Ectodermal cell (in vitro differentiated cells): Measurements from ENCODE around the gene L2HGDH.

Experiments used
- H3K27ac ChIP-seq: 2 replicates; pipeline ENCODE4 v1.7.0; 2013; ENCODE audit warnings: mild to moderate bottlenecking, low read depth, low read length; ENCODE audit not compliant: insufficient read depth, poor library complexity, severe bottlenecking
- H3K27me3 ChIP-seq: 2 replicates; pipeline ENCODE4 v1.7.0; 2013; ENCODE audit warnings: mild to moderate bottlenecking, low read length; ENCODE audit not compliant: insufficient read depth, control insufficient read depth, poor library complexity, severe bottlenecking
- H3K36me3 ChIP-seq: one replicate; pipeline ENCODE4 v1.7.0; 2013; ENCODE audit warnings: low read length; ENCODE audit not compliant: control insufficient read depth, insufficient read depth
- H3K4me1 ChIP-seq: one replicate; pipeline ENCODE4 v1.7.0; 2013; ENCODE audit warnings: low read length; ENCODE audit not compliant: control insufficient read depth, insufficient read depth
- H3K4me3 ChIP-seq: 2 replicates; pipeline ENCODE4 v1.7.0; 2013; ENCODE audit warnings: low read depth, low read length, control low read depth; ENCODE audit not compliant: insufficient read depth
- H3K9me3 ChIP-seq: 2 replicates; pipeline ENCODE4 v1.7.0; 2013; ENCODE audit warnings: mild to moderate bottlenecking, low read length, moderate library complexity; ENCODE audit not compliant: control insufficient read depth
- WGBS, 2 experiments: methylation state at CpG; one replicate each; pipeline ENCODE4 v1.1.7; 2013; ENCODE audit warnings: missing lambda C conversion rate in 2 of 2; 5-methylcytosine and 5-hydroxymethylcytosine counted together

Gene L2HGDH

DNA sequence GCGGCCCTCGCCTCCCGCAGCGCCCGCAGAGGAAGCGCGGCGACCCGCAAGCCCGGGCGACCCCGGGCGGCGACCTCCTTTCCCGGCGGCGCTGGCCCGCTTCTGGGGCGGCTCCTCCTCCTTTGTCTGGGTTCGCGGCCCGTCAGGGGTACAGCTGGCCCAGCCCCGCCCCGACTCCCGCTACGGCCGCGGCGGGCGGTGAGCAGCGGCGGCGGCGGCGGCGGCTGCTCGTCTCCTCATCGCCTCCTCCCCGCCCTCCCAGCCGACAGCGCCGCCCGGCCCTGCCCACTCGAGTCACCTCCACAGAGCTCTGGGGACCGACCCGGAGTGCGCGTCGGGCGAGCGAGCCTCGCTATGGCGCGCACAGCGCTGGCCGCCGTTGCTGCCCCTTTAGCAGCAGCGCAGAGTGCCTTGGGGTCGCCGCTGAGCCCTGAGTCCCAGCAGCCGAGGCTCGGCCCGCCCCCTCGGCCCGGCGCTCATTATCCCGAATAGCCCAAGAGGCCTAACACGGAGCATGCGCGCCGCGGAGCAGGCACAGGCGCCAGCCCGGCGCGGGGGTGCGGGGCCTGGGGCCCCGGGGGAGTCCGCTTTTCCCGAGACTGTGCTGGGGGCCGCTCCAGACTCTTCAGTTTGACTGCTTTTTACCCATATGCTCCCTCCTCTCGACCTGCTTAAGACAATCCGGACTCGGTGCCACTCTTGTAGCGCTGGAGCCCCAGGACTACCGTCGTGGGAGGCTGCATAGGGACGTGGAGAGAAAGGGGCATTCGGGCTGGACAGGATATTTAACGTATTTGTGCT is 80.4 kb downstream of the L2HGDH start, which contains the start of gene SOS2:
Gene SOS2 (minus strand): TSS at position 104 of the 801 bp plus-strand sequence. CDS start 295 bp downstream, outside the sequence.
- peaks cover 6% of the 10 kb centered on the region for H3K4me1 ChIP-seq
- peaks cover 6% of the 10 kb centered on the region for H3K27me3 ChIP-seq
- WGBS, 2 experiments: 0% methylated on average over 89 to 90 of the region's 90 CpGs
- H3K4me3 ChIP-seq: peak within 1 kb of the TSS; percentile 61
- no peaks in the 10 kb centered on the region for H3K36me3 ChIP-seq
- peak within 1 kb of the TSS; percentile 91 for H3K27ac ChIP-seq
- peaks cover 4% of the 10 kb centered on the region for H3K9me3 ChIP-seq

DNA sequence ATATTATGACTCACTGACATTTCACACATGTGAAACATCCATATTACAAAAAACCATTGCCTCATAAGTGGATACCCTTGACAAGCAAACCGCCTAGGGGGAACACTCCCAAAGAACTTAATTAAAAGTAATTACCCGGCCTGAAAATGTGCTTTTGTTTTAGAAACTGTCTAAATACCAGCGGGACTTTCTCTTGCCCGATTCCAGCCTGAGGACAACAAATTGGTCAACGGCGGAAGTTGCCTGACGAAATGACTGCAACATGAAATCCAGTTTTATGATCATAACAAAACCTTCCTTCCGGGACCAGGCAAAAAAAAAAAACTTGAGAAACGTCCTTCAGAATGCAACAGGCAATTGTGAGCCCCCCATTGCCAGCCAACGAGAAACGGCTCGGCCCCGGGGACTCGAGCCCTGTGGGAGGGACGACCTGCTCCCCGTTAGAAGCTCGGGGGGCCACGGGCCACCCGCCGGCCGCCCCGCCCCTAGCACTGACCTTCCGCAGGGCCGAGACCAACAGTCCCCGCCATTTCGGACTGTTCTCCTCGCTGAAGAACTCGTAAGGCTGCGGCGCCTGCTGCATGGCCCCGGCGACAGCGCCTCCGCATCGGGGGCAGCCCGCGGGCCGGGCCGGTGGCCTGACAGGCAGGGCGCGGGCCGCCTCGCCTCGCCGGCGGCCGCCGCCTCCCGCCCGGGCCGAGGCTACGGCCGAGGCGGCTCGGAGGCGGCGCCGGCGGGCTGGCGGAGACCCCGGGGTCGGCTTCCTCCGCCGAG is 81.1 kb downstream of the L2HGDH start:
- Histone ChIP-seq H3K4me3 (peak overlapping the region; percentile 61), H3K27ac (peak overlapping the region; percentile 91), H3K9me3 (peaks cover 4% of the 10 kb centered on the region), H3K36me3 (no peaks in the 10 kb centered on the region), H3K4me1 (peaks cover 6% of the 10 kb centered on the region), H3K27me3 (peaks cover 6% of the 10 kb centered on the region)
- 0 to 1% methylated on average over 64 of the region's 64 CpGs for WGBS, 2 experiments

- H3K9me3 ChIP-seq: peaks cover 4% of the 10 kb centered on the region
- H3K36me3 ChIP-seq: no peaks in the 10 kb centered on the region
- H3K27ac ChIP-seq: no peak overlapping the region
- peaks cover 6% of the 10 kb centered on the region for H3K4me1 ChIP-seq
- H3K4me3 ChIP-seq: peak overlapping the region; percentile 61
- WGBS, 2 experiments: 41 to 50% methylated on average over 3 to 6 of the region's 6 CpGs
- peaks cover 6% of the 10 kb centered on the region for H3K27me3 ChIP-seq
Measured at GRCh38 chr14:50230401-50230700, 81.7 kb downstream of the L2HGDH start.

- 94 to 100% methylated on average over 2 of the region's 2 CpGs for WGBS, 2 experiments
- peaks cover 6% of the 10 kb centered on the region for H3K27me3 ChIP-seq
- H3K36me3 ChIP-seq: no peaks in the 10 kb centered on the region
- no peak overlapping the region for H3K27ac ChIP-seq
- H3K4me3 ChIP-seq: peak overlapping the region; percentile 61
- H3K4me1 ChIP-seq: peaks cover 6% of the 10 kb centered on the region
- H3K9me3 ChIP-seq: peaks cover 4% of the 10 kb centered on the region
Measured at GRCh38 chr14:50229681-50230080, 82.3 kb downstream of the L2HGDH start.

- H3K36me3 ChIP-seq: no peaks in the 10 kb centered on the region
- no peak overlapping the region for H3K4me3 ChIP-seq
- H3K4me1 ChIP-seq: peaks cover 6% of the 10 kb centered on the region
- no peak overlapping the region for H3K27ac ChIP-seq
- H3K9me3 ChIP-seq: peaks cover 4% of the 10 kb centered on the region
- WGBS, 2 experiments: 96 to 97% methylated on average over 1 to 2 of the region's 2 CpGs
- peaks cover 6% of the 10 kb centered on the region for H3K27me3 ChIP-seq
Measured at GRCh38 chr14:50228313-50228712, 83.7 kb downstream of the L2HGDH start.

- Histone ChIP-seq H3K4me1 (peaks cover 6% of the 10 kb centered on the region), H3K27ac (no peak overlapping the region), H3K9me3 (peaks cover 4% of the 10 kb centered on the region), H3K4me3 (no peak overlapping the region), H3K36me3 (no peaks in the 10 kb centered on the region), H3K27me3 (no peaks in the 10 kb centered on the region)
- WGBS, 2 experiments: 35 to 43% methylated on average over 4 to 5 of the region's 5 CpGs
Measured at GRCh38 chr14:50225974-50226297, 86.1 kb downstream of the L2HGDH start.

DNA sequence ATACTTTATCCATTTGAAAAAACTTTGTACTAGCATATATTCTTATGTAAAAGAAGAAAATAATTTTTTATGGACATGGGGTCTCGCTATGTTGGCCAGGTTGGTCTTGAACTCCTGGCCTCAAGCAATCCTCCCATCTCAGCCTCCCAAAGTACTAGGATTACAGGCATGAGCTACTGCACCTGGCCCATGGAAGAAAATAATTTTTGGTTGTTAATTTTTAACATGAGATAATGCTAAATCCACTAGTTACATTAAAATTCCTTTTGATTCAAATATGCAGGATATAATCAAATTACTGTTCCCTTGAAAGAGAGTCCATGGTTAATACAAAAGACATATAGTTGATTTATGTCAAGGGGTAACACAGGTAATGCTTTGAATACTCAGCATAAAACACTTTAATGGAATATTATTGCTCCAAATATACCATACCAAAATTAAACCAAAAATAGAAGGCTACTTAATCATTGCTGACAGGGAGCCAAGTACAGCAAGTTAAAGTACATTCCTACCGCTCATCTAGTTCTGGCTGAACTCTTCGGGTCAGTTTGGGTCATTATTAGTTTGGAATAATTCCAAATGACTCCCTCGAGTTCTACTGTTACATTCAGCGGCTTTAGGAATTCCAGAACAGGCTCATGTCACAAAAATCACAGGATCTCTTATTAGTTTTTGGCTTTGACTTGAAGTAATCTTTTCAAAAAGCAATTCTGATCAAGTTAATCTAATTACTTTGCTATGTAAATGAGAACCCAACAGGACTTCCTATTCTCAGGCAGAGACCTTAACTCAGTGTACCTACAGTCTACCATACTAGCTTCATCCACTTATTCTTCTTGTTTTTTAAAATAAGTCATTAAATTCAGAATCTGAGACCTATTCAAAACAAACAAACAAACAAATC is 86.7 kb downstream of the L2HGDH start:
- no peak overlapping the region for H3K4me3 ChIP-seq
- no peak overlapping the region for H3K27ac ChIP-seq
- WGBS, 2 experiments: 82 to 90% methylated on average over 5 of the region's 5 CpGs
- peaks cover 6% of the 10 kb centered on the region for H3K4me1 ChIP-seq
- H3K36me3 ChIP-seq: no peaks in the 10 kb centered on the region
- peaks cover 4% of the 10 kb centered on the region for H3K9me3 ChIP-seq
- no peaks in the 10 kb centered on the region for H3K27me3 ChIP-seq

DNA sequence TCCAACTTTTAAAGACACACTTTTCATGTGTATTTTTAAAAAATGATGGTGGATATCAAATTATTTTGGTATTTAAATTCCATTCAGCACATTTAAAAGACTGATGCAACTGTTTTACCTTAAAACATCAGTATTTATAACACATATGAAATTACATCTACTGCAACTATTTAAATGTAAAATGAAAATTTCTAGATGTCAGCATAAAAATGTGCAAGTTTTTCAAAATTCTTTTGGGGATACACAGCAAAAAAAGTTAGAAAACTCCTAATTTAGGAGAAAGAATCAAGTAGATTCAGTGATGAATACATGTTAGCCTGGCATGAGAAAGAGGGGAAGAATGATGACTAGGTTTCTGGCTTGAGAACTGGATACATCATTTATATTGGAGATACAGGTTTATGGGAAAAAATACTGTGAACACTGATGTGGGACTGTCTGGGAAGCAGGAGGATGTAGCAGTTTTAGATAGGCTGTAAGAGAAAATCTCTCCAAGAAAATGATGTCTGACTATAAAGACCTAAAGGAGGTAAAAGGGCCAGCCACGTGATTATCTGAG is 89.9 kb downstream of the L2HGDH start:
- Histone ChIP-seq H3K4me3 (no peak overlapping the region), H3K27ac (no peak overlapping the region), H3K36me3 (no peaks in the 10 kb centered on the region), H3K4me1 (no peaks in the 10 kb centered on the region), H3K9me3 (no peaks in the 10 kb centered on the region), H3K27me3 (no peaks in the 10 kb centered on the region)
- WGBS, 2 experiments: 75 to 89% methylated on average over 1 of the region's 1 CpG

- no peaks in the 10 kb centered on the region for H3K36me3 ChIP-seq
- H3K27me3 ChIP-seq: no peaks in the 10 kb centered on the region
- no peak overlapping the region for H3K4me3 ChIP-seq
- no peaks in the 10 kb centered on the region for H3K9me3 ChIP-seq
- WGBS, 2 experiments: 90 to 92% methylated on average over 5 of the region's 5 CpGs
- no peaks in the 10 kb centered on the region for H3K4me1 ChIP-seq
- no peak overlapping the region for H3K27ac ChIP-seq
Measured at GRCh38 chr14:50218501-50218900, 93.5 kb downstream of the L2HGDH start.
